K562 (cell line): ENCODE results near the gene PSMD1. TPM values are rescaled to one million over a fixed set of nuclear protein-coding genes. Genes with fewer than 3 reads are reported as not detected.

Experiments
- ARNT ChIP-seq, 2 experiments: fragments of 450-650 bp; IDR thresholded peaks; 2 replicates each; pipeline ENCODE4 v1.6.1; 2016; ENCODE audit warnings: mild to moderate bottlenecking in 1 of 2
- MEIS2 ChIP-seq: fragments of 450-650 bp; IDR thresholded peaks from 2 replicates; pipeline ENCODE4 v1.6.1; 2014; ENCODE audit warnings: mild to moderate bottlenecking; ENCODE audit not compliant: partially characterized antibody
- TAL1 ChIP-seq: fragments of 450-650 bp; IDR thresholded peaks from 2 replicates; pipeline ENCODE4 v1.6.1; 2016; ENCODE audit warnings: mild to moderate bottlenecking
- TOE1 ChIP-seq, 2 experiments: fragments of 450-650 bp in 1 of 2; sonication (generic) in 1 of 2; formaldehyde crosslinking in 1 of 2; IDR thresholded peaks; 2 replicates each; pipeline versions ENCODE4 v1.7.1 to v1.8.0; 2016 to 2022; ENCODE audit warnings: borderline replicate concordance in 2 of 2, mild to moderate bottlenecking in 2 of 2, antibody characterized with exemption in 1 of 2, inconsistent platforms in 1 of 2, low read depth in 1 of 2, missing genetic modification reagents in 1 of 2, moderate library complexity in 1 of 2
- ZBTB17 ChIP-seq: fragments of 450-650 bp; formaldehyde crosslinking; IDR thresholded peaks from 2 replicates; pipeline ENCODE4 v1.4.0; 2020; ENCODE audit warnings: mild to moderate bottlenecking
- ZNF24 ChIP-seq: fragments of 450-650 bp; IDR thresholded peaks from 2 replicates; pipeline ENCODE4 v1.6.1; 2016
- ZNF384 ChIP-seq: IDR thresholded peaks from 2 replicates; pipeline ENCODE4 v1.6.1; 2012; ENCODE audit warnings: low read depth, low read length, improper control_type of control experiment
- polyA plus RNA-seq, 8 experiments: library from polyadenylated mRNA; depleted of rRNA in 4 of 8; stranded (reverse) in 5 of 8; unstranded in 3 of 8; fragments of >200 nt; fragmentation: Nextera tagmentation in 2 of 8; fragmentation: Illumina TruSeq in 1 of 8; extraction: Ambion mirVana in 2 of 8; extraction: Trizol in 1 of 8; gene quantifications; 2 replicates each; pipeline versions ENCODE4 v1.2.1 to v1.2.3, GENCODE V29; 2011 to 2014; ENCODE audit warnings: inconsistent platforms in 1 of 8, missing spikeins in 1 of 8
- total RNA-seq, 7 experiments: library from RNA; depleted of rRNA in 6 of 7; stranded (reverse); fragments of >200 nt in 6 of 7; fragmentation: Illumina TruSeq in 2 of 7; extraction: Trizol in 2 of 7; gene quantifications; 2 replicates each; pipeline versions ENCODE4 v1.2.1 to v1.2.3, GENCODE V29; 2011 to 2021; ENCODE audit warnings: low replicate concordance in 1 of 7
- TF ChIP-seq, protein P1 (sequence below): fragments of 450-650 bp; IDR thresholded peaks from 2 replicates; pipeline ENCODE4 v1.6.1; 2016; ENCODE audit warnings: mild to moderate bottlenecking
- TF ChIP-seq, protein P2 (sequence below): fragments of 200-800 bp; sonication (Bioruptor generic); IDR thresholded peaks from 2 replicates; pipeline ENCODE4 v1.6.1; 2017; ENCODE audit warnings: missing genetic modification characterization, missing compliant biosample characterization
- TF ChIP-seq, protein P3 (sequence below), 2 experiments: fragments of 450-650 bp; IDR thresholded peaks; 2 replicates each; pipeline ENCODE4 v1.6.1; 2018; ENCODE audit warnings: mild to moderate bottlenecking in 2 of 2, low read depth in 1 of 2; ENCODE audit not compliant: partially characterized antibody in 2 of 2

Gene PSMD1
- total and polyA plus RNA-seq, 9 of the 15 experiments (the other 6 are each of a cell fraction or from before 2014, with no cell fraction given), result 100 to 257 (median 147) TPM

DNA sequence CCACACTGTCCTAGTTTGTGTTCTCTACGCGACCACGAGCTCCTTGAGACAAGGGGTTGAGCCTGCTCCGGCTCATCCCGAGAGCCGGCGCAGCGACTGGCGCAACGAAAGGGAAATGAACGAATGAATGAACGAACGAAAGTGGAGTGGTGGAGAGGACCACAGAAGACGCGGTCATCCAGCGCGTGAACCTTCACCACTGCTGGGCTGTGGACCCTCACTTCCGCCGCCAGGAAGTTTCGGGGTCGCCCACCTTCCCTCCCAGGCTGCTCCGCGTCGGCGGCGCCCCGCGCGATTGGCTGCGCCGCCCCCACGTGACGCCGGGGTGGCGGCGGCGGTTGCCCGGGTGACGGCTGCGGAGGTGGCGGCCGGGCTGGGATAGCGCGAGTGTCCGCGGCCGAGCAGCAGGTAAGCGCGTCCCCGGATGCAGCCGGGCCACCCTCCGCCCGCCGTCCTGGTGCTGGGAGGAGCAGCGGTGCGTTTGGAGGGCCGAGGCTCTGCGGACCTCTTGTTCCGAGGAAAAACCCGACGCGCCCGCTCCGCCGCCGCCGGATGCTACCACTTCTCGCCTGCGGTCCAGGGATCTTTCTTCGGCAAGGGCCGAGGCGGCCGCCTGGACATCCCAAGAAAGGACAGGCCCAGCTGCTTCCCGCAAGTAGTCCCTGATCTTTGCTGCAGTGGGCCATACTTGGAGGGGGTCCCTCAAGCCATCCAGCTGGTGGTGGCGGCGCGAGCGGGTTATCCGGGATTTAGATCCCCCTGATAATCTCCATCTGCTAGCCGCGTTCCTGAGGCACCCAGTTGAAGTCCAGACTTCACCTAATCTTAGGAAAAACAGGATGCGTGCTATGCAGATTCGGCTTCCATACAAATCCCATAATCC lies 141.9 kb downstream of the PSMD1 start, which contains the start of gene ARMC9 (continued):
- TF ChIP-seq ARNT (IDR thresholded peaks at IDR 0.05) (no peak), ZNF384 (no peak), TOE1 (IDR thresholded peaks at IDR 0.05; ENCODE audit: borderline replicate concordance) (no peak), TOE1 (CRISPR knock-in tag; IDR thresholded peaks at IDR 0.05; ENCODE audit: borderline replicate concordance, low read depth) (no peak), ZNF24 (peak; percentile 98), MEIS2 (no peak), ZBTB17 (CRISPR knock-in tag) (no peak), TAL1 (no peak)
- TF ChIP-seq, protein P1, sequence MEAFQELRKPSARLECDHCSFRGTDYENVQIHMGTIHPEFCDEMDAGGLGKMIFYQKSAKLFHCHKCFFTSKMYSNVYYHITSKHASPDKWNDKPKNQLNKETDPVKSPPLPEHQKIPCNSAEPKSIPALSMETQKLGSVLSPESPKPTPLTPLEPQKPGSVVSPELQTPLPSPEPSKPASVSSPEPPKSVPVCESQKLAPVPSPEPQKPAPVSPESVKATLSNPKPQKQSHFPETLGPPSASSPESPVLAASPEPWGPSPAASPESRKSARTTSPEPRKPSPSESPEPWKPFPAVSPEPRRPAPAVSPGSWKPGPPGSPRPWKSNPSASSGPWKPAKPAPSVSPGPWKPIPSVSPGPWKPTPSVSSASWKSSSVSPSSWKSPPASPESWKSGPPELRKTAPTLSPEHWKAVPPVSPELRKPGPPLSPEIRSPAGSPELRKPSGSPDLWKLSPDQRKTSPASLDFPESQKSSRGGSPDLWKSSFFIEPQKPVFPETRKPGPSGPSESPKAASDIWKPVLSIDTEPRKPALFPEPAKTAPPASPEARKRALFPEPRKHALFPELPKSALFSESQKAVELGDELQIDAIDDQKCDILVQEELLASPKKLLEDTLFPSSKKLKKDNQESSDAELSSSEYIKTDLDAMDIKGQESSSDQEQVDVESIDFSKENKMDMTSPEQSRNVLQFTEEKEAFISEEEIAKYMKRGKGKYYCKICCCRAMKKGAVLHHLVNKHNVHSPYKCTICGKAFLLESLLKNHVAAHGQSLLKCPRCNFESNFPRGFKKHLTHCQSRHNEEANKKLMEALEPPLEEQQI, result no peak
- TF ChIP-seq, protein P2, sequence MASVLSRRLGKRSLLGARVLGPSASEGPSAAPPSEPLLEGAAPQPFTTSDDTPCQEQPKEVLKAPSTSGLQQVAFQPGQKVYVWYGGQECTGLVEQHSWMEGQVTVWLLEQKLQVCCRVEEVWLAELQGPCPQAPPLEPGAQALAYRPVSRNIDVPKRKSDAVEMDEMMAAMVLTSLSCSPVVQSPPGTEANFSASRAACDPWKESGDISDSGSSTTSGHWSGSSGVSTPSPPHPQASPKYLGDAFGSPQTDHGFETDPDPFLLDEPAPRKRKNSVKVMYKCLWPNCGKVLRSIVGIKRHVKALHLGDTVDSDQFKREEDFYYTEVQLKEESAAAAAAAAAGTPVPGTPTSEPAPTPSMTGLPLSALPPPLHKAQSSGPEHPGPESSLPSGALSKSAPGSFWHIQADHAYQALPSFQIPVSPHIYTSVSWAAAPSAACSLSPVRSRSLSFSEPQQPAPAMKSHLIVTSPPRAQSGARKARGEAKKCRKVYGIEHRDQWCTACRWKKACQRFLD (CRISPR knock-in tag), result no peak
- TF ChIP-seq, protein P3, sequence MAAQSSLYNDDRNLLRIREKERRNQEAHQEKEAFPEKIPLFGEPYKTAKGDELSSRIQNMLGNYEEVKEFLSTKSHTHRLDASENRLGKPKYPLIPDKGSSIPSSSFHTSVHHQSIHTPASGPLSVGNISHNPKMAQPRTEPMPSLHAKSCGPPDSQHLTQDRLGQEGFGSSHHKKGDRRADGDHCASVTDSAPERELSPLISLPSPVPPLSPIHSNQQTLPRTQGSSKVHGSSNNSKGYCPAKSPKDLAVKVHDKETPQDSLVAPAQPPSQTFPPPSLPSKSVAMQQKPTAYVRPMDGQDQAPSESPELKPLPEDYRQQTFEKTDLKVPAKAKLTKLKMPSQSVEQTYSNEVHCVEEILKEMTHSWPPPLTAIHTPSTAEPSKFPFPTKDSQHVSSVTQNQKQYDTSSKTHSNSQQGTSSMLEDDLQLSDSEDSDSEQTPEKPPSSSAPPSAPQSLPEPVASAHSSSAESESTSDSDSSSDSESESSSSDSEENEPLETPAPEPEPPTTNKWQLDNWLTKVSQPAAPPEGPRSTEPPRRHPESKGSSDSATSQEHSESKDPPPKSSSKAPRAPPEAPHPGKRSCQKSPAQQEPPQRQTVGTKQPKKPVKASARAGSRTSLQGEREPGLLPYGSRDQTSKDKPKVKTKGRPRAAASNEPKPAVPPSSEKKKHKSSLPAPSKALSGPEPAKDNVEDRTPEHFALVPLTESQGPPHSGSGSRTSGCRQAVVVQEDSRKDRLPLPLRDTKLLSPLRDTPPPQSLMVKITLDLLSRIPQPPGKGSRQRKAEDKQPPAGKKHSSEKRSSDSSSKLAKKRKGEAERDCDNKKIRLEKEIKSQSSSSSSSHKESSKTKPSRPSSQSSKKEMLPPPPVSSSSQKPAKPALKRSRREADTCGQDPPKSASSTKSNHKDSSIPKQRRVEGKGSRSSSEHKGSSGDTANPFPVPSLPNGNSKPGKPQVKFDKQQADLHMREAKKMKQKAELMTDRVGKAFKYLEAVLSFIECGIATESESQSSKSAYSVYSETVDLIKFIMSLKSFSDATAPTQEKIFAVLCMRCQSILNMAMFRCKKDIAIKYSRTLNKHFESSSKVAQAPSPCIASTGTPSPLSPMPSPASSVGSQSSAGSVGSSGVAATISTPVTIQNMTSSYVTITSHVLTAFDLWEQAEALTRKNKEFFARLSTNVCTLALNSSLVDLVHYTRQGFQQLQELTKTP (IDR thresholded peaks at IDR 0.05; ENCODE audit: low read depth in 1 of 2, partially characterized antibody in 2 of 2), result no peak
